HEK293T (cell line): Measurements from ENCODE around the gene TMEM88.

Experiments used
- CTCF ChIA-PET: fragments of 350-600 bp; formaldehyde crosslinking; extraction: SDS; loops from one replicate; lab custom pipeline; 2021; ENCODE audit warnings: antibody characterized with exemption, inconsistent platforms; lab: Yijun Ruan, JAX
- POLR2A ChIA-PET: fragments of 350-600 bp; formaldehyde crosslinking; extraction: SDS; loops from one replicate; lab custom pipeline; 2020; ENCODE audit warnings: antibody characterized with exemption, inconsistent platforms; lab: Yijun Ruan, JAX
- DNase-seq: peaks from one replicate; pipeline ENCODE4 v3.0.0; 2012; ENCODE audit warnings: mixed read lengths; ENCODE audit errors: extremely low spot score
- ARNT ChIP-seq: fragments of 450-650 bp; IDR thresholded peaks from 2 replicates; pipeline ENCODE4 v1.6.1; 2017; ENCODE audit warnings: mild to moderate bottlenecking
- BHLHE40 ChIP-seq: fragments of 450-650 bp; IDR thresholded peaks from 2 replicates; pipeline ENCODE4 v1.6.1; 2016; ENCODE audit warnings: mild to moderate bottlenecking, moderate library complexity, borderline replicate concordance
- CTBP1 ChIP-seq: fragments of 450-650 bp; IDR thresholded peaks from 2 replicates; pipeline ENCODE4 v1.6.1; 2016; ENCODE audit warnings: borderline replicate concordance
- ELF4 ChIP-seq: fragments of 450-650 bp; IDR thresholded peaks from 2 replicates; pipeline ENCODE4 v1.6.1; 2017; ENCODE audit warnings: antibody characterized with exemption
- FOXA1 ChIP-seq: fragments of 450-650 bp; IDR thresholded peaks from 2 replicates; pipeline ENCODE4 v1.6.1; 2016; ENCODE audit warnings: mild to moderate bottlenecking
- FOXK2 ChIP-seq: fragments of 450-650 bp; IDR thresholded peaks from 2 replicates; pipeline ENCODE4 v1.6.1; 2016; ENCODE audit warnings: mild to moderate bottlenecking
- FOXM1 ChIP-seq: fragments of 450-650 bp; IDR thresholded peaks from 2 replicates; pipeline ENCODE4 v1.6.1; 2017; ENCODE audit warnings: mild to moderate bottlenecking, borderline replicate concordance
- HDGF ChIP-seq: fragments of 450-650 bp; IDR thresholded peaks from 2 replicates; pipeline ENCODE4 v1.6.1; 2017; ENCODE audit warnings: antibody characterized with exemption, borderline replicate concordance
- L3MBTL2 ChIP-seq: fragments of 450-650 bp; conservative IDR thresholded peaks from 2 replicates; pipeline ENCODE4 v1.6.1; 2016; ENCODE audit warnings: mild to moderate bottlenecking
- LEF1 ChIP-seq: fragments of 450-650 bp; IDR thresholded peaks from 2 replicates; pipeline ENCODE4 v1.6.1; 2017; ENCODE audit warnings: mild to moderate bottlenecking, borderline replicate concordance
- NFRKB ChIP-seq: fragments of 450-650 bp; IDR thresholded peaks from 2 replicates; pipeline ENCODE4 v1.6.1; 2016; ENCODE audit warnings: mild to moderate bottlenecking, moderate library complexity
- PKNOX1 ChIP-seq: fragments of 450-650 bp; IDR thresholded peaks from 2 replicates; pipeline ENCODE4 v1.6.1; 2016
- SP1 ChIP-seq: fragments of 450-650 bp; IDR thresholded peaks from 2 replicates; pipeline ENCODE4 v1.6.1; 2017
- SUZ12 ChIP-seq: fragments of 450-650 bp; IDR thresholded peaks from 2 replicates; pipeline ENCODE4 v1.6.1; 2016; ENCODE audit warnings: mild to moderate bottlenecking
- TARDBP ChIP-seq: fragments of 450-650 bp; IDR thresholded peaks from 2 replicates; pipeline ENCODE4 v1.6.1; 2016
- ZNF384 ChIP-seq: fragments of 450-650 bp; IDR thresholded peaks from 2 replicates; pipeline ENCODE4 v1.6.1; 2016

Gene TMEM88

GRCh38 chr17:7849130-7849750 lies 5.6 kb upstream of the TMEM88 start:
- no peak for DNase-seq
- CTCF ChIA-PET, result no interaction called here
- POLR2A ChIA-PET, result no interaction called here
- no peak for TF ChIP-seq CTBP1
- TF ChIP-seq LEF1, result no peak
- TF ChIP-seq ZNF384, result no peak
- no peak for TF ChIP-seq NFRKB
- no peak for TF ChIP-seq SP1
- no peak for TF ChIP-seq FOXM1
- no peak for TF ChIP-seq ELF4
- TF ChIP-seq L3MBTL2, result no peak
- no peak for TF ChIP-seq FOXA1
- no peak for TF ChIP-seq HDGF

GRCh38 chr17:7849751-7850504 lies 4.9 kb upstream of the TMEM88 start:
- POLR2A ChIA-PET, result interaction anchor here (1.3 to 1.5 kb wide), 2 partner anchors 15 to 163 kb away, joined by 5 read pairs; partner anchors contain the start of gene TP53
- CTCF ChIA-PET, result interaction anchor here (0.8 to 1.5 kb wide), 2 partner anchors 15 to 106 kb away, joined by 4 to 5 read pairs; no protein-coding TSS in a partner anchor
- TF ChIP-seq BHLHE40 (no peak), FOXA1 (no peak), SUZ12 (no peak)

GRCh38 chr17:7850701-7851437 lies 4.0 kb upstream of the TMEM88 start:
- DNase-seq, result no peak
- TF ChIP-seq ARNT, result no peak
- TF ChIP-seq TARDBP, result no peak
- no peak for TF ChIP-seq SP1
- no peak for TF ChIP-seq L3MBTL2
- no peak for TF ChIP-seq ELF4
- no peak for TF ChIP-seq FOXM1
- no peak for TF ChIP-seq FOXK2
- no peak for TF ChIP-seq CTBP1
- TF ChIP-seq NFRKB, result no peak
- ChIA-PET CTCF (interaction anchor here (0.6 to 1.5 kb wide), 4 partner anchors 16 to 107 kb away, joined by 3 to 5 read pairs (median 4); no protein-coding TSS in a partner anchor), POLR2A (interaction anchor here (1.3 to 1.5 kb wide), 2 partner anchors 16 to 164 kb away, joined by 5 read pairs; partner anchors contain the start of gene TP53)

More at GRCh38 chr17:7849751-7850504, 4.9 kb upstream of the TMEM88 start:
- no peak for DNase-seq

- TF ChIP-seq L3MBTL2 (0 out of 2 replicates have a peak, but pooled peaks have one; percentile 6), BHLHE40 (no peak)
- peak; percentile 88 for DNase-seq
Measured at GRCh38 chr17:7851438-7852261, 3.2 kb upstream of the TMEM88 start.

GRCh38 chr17:7852262-7852670 lies 2.6 kb upstream of the TMEM88 start:
- no peak for DNase-seq
- ChIA-PET CTCF (no interaction called here), POLR2A (no interaction called here)
- TF ChIP-seq L3MBTL2 (no peak), ELF4 (no peak), SP1 (no peak), FOXM1 (no peak), SUZ12 (no peak), FOXA1 (no peak), ZNF384 (no peak), ARNT (no peak), NFRKB (no peak), FOXK2 (no peak)

More at GRCh38 chr17:7851438-7852261, 3.2 kb upstream of the TMEM88 start:
- POLR2A ChIA-PET, result interaction anchor here (1.5 kb wide), 1 partner anchor 165 kb away, joined by 5 read pairs; the partner anchor contains the start of gene TP53
- CTCF ChIA-PET, result interaction anchor here (1.3 to 1.5 kb wide), 2 partner anchors 17 to 26 kb away, joined by 4 read pairs; no protein-coding TSS in a partner anchor

- ChIA-PET CTCF (no interaction called here), POLR2A (no interaction called here)
Measured at GRCh38 chr17:7852919-7853690, 1.8 kb upstream of the TMEM88 start.

More at GRCh38 chr17:7852919-7853690, 1.8 kb upstream of the TMEM88 start:
- no peak for DNase-seq
- TF ChIP-seq PKNOX1 (no peak), CTBP1 (no peak), FOXK2 (no peak), TARDBP (no peak), FOXA1 (no peak), BHLHE40 (no peak)
